Measurements from ENCODE around the gene SLC6A8.

Gene SLC6A8
- total RNA-seq: 4.9 reads per million, percentile 19 among the genes with 10 or more reads in this experiment

- no peak for DNase-seq
Observed at GRCh38 chrX:153687121-153688039, at the start of gene SLC6A8. TSS of gene SLC6A8 (plus strand) at chrX:153687926. CDS start at chrX:153688575, 649 bp downstream.

DNA sequence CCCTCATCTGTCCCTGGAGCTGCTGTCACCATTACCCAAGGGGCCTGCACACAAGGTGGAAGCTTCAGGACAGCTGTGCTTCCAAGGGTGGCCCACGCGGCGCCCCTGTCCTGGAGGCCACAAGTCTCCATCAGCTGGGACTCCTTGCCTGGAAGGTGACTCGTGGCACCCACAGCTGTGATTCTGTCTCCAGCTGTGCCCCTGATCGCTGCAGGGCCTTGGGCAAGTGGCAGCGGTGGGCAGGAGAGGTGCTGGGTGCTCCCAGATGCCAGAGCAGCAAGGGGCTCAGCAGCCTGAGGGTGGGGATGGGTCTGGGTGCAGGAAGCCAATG, 49.7 kb upstream of the SLC6A8 start:
- no peak for DNase-seq

DNA sequence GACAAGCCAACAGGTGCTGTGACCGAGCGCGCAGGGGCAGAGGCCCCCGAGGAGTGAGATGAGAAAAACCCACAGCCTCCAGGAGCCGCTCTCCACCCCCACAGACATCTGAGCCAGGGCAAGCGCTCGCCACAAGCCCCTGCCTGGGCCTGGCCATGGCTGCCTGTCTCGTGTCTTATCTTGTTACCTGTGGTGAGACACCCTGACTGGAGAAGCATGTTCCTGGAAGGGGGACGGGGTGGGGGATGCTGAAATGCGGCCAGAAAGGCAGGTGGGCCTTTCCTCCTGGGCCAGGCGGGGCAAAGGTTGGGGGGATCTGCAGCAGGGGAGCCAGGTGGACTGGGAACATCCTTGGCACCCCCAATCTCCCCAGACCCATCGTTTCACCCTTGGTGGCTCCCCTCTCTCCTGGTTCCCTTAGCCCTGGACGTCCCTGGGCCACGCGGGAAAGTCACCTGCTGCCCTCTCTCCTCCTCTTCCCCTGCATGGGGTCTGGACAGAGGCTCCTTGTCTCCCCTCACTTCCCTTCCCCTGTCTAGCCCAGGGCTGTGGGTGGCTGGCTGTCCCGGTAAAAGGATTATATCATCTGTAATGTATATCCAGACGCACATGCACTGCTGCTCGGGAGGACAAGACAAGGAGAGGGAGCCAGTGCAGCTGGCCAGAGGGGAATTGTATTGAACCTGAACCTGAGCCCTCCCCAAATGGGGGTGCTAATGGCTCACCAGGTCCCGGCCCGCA, 49.1 kb upstream of the SLC6A8 start:
- no peak for DNase-seq

- DNase-seq: no peak
Observed at GRCh38 chrX:153639177-153640044, 48.3 kb upstream of the SLC6A8 start.

DNA sequence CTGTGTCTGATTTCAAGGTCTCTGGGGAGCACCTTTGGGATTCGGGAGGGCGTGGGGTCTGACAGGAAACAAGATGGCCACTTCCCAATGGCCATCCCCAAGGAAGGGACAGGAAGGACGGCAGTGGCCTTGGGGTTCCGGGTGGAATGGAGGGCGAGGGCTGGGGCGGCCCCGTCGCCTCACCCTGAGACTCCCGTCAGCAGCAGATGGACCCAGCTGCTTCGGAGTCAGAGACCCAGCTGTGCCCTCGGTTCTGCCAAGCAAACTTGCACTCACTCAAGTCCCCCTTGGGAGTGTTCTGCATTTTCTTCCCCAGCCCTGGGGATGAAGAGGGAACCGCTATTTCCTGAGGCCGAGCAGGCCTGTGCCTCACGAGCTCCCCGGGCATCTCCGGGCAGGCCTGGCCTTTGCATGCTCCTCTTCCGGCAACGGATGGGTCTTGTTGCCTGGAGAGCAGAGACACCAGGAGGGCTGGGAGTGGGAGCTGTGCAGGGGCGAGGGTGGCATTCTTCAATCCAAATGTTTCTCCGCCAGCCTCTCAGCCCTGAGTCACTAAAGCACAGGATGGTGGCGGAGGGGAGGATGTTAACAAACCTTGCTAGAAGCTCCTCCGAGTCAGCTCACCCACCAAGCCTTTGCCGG, 47.6 kb upstream of the SLC6A8 start:
- no peak for DNase-seq

GRCh38 chrX:153640736-153641575, 46.8 kb upstream of the SLC6A8 start:
- DNase-seq: no peak

DNA sequence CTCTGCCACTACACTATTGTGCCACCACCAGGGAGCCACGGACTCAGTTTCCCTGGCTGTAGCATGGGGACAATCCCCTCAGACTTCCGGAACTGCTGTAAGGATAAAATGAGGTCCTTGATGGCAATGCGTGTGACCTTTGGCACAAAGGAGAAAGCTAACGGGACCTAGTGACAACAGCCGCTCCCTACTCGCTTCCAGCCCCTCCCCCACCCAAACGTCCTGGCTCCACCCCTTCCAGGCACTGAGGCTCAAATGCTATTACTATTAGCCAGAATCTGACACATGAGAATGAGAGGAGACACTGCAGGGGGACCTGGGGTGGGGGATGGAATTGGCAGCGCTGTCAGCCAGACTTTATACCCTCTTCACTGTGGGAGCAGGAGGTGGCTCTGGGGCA, 46.1 kb upstream of the SLC6A8 start:
- no peak for DNase-seq

- no peak for DNase-seq
Observed at GRCh38 chrX:153642051-153642654, 45.6 kb upstream of the SLC6A8 start.

DNA sequence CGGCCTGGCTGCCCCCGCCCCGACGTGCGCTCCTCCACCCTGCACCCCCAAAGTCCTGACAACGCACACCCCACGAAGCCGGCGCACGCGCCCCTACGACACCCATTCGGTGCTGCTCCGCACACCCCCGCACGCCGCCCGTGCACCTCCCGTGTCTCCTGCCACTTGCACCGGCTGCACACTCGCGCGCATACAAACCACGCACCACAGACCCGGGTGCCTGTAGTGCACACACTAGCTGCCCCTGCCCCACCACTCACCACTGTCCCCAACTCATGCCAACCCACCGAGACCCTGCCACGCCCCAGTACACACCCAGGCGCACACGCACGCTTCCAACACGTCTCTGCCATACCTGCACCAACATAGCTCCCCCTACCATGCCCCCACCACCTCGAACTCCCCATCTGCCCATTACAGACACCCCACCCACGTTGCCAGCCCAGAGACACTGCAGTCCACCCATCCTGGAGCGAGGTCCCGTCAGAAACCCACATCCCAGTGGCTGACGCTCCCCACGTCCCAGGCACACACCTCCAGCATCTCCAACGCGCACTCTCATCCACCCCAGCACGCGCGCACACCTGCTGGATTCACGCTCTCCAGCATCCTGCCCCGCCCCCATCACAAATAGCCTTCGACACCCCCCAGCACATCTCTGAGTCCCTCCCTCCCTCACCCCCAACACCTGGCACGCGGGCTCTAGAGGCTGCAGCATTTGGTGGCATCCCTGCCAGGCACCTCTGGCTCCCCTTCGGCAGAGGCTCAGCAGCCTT, 44.9 kb upstream of the SLC6A8 start:
- no peak for DNase-seq

DNA sequence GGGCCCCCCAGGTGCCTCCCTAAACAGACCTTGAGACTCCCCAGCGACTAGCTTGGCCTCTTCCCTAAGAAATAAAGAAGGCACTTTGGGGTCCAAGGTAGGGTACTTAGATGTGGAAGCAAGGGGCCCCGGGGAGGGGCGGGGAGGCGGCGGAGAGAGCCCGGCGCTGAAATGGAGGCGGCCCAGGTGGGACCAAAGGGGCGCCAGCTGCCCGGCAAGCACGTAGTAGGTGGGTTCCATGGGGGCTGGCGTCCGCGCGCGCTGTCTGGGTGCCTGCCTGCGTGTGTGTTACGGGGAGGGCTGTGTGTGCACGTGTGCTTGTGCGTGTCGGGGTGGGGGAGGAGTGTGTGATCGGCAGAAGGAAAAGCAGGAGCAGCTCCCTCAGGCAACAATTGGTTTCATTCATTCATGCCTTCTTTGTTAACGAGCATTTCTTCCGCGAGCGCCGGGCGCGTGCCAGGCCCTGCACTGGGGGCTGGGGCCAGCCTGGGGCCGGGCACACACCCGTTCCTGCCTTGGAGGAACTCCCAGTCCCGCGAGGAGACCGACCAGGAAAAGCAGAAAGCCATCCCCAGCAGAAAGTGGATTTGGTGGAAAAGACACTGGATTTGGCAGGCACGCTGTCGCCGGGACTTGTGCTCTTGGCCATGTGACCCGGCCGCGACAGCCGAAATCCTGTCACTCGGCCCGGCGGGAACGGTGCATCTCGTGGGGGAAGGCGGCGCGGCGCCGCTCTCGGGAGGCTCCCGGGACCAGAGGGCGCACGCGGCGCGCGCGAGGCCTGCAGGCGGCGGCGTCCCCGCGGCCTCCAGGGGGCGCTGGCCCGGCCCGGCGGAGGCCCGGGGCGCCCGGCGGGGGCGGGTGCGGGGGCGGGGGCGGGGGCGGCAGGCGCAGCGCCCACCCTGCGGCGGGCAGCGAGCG, 44.0 kb upstream of the SLC6A8 start:
- DNase-seq: no peak

- no peak for DNase-seq
Observed at GRCh38 chrX:153644356-153645125, 43.2 kb upstream of the SLC6A8 start.

- DNase-seq: no peak
Observed at GRCh38 chrX:153645151-153645550, 42.6 kb upstream of the SLC6A8 start.

GRCh38 chrX:153645921-153646488, 41.7 kb upstream of the SLC6A8 start:
- DNase-seq: no peak

DNA sequence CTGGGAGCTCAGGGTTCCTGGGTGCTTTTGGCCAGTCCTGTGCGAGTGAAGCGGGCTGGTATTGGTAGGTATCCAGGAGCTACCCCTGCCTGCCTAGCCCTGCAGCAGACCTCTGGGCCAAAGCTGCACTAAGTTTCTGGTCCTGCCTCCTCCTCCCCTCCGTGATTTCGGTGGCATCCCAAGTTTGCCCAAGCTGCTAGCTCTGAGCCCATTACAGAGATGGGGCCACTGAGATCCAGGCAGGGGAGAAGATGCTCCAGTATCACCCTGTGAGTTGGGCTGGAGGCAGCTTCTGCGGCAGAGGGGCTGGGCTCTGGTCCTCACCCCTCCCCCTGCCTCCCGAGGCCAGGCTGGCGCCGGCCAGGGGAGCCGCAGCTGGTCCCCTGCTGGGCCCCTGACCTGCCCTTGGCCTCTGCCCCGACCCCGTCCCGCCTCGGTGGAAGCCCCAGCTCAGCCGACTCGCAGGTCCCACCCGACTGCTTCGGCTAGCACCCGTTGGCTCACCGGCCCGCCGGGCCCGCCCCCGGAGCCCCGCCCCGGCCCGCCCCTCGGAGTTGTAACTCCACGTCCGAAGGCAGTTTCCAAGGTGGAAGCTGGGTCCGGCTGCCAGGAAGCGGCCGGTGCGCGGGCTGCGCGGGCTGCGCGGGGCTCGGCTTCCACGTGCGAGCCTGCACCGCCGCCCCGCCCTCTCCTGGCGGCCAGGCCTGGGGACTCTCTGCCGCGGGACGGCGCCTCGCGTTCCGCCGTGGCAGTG, 40.9 kb upstream of the SLC6A8 start, which contains the start of gene DUSP9:
Gene DUSP9 (plus strand): TSS at position 584 of the 754 bp plus-strand sequence. CDS start 751 bp downstream, outside the sequence.
- DNase-seq: no peak

- DNase-seq: no peak
Observed at GRCh38 chrX:153647461-153648357, 40.0 kb upstream of the SLC6A8 start.

Measured in effector CD4-positive, alpha-beta T cell (primary cell).